ENCODE data around the gene STRIP2.

Gene STRIP2

DNA sequence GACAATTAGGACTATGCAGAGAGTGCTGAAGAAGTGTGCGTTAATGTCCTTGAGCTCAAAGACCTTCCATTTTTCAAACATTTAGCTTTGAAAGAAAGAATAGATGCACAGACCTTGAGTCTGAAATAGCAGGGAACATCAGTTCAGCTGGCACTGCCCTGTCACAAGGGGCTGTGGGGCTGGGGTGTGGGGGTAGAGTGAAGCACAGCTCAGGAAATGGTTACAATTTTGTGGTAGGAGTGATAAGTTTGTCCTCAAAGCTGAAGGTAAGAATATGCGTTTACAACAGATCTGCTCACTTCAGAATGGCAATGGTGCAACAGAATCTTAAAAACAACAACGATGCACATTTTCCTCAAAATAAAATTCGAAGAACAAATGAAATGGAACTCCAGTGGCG lies 101.7 kb downstream of the STRIP2 start:
- DNase-seq = no peak

DNA sequence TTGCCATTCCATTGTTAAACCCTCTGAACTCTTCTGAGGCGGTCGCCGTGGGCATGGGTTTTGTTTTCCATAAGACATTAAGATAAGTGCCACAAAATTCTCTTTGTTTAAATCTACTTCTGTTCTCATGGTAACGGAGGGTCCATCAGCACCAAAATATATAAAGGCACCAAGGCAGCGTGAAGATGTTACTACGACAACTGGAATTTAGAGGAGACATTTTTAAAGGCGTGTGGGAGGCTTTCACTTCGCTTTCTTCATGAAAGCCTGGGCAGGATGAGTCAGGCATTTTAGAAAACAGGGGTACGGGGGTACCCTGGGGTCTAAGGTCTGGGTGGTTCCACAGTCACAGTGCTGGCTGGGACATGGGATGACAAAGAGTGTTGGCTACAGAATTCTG lies 102.1 kb downstream of the STRIP2 start:
- no peak for DNase-seq

All from cerebellar nuclear complex (tissue), 1 donor.